Tibial artery (tissue), 4 donors: ENCODE results near the gene CTBS.

Experiments
- DNase-seq, 2 donors: peaks; one replicate each; pipeline ENCODE4 v3.0.0-alpha.2; 2019
- H3K27ac ChIP-seq, 2 donors: fragments of 200-600 bp; sonication (generic) in 1 of 2; 1 replicate in 1 of 2; 2 replicates in 1 of 2; pipeline ENCODE4 v1.5.1; 2018 to 2019; ENCODE audit warnings: mild to moderate bottlenecking in 1 of 2
- H3K27me3 ChIP-seq, 2 donors: fragments of 200-600 bp; sonication (generic) in 1 of 2; one replicate each; pipeline versions ENCODE4 v1.5.1 to v1.6.0; 2016 to 2019
- H3K36me3 ChIP-seq, 3 donors: fragments of 200-600 bp; sonication (generic) in 2 of 3; one replicate each; pipeline ENCODE4 v1.5.1; 2016 to 2019; ENCODE audit warnings: mild to moderate bottlenecking in 2 of 3
- H3K4me1 ChIP-seq, 4 donors: fragments of 200-600 bp; sonication (generic) in 2 of 4; 1 replicate in 3 of 4; 2 replicates in 1 of 4; pipeline ENCODE4 v1.5.1; 2016 to 2019
- H3K4me3 ChIP-seq, 2 donors: fragments of 200-600 bp; sonication (generic) in 1 of 2; 1 replicate in 1 of 2; 2 replicates in 1 of 2; pipeline ENCODE4 v1.5.1; 2018 to 2019; ENCODE audit warnings: mild to moderate bottlenecking in 2 of 2
- H3K9me3 ChIP-seq, 3 donors: fragments of 200-600 bp; sonication (generic) in 1 of 3; one replicate each; pipeline ENCODE4 v1.5.1; 2016 to 2019
- intact Hi-C: fragments of 100-400 bp; cut with DNase I; formaldehyde crosslinking; loops from one replicate; pipeline ENCODE4 v1.15.0; 2023; ENCODE audit warnings: low total_unique reads
- TF ChIP-seq, protein P1 (sequence below), 2 experiments: fragments of 200-600 bp in 1 of 2; fragments of 450-650 bp in 1 of 2; IDR thresholded peaks; one replicate each; pipeline ENCODE4 v1.5.1; 2017 to 2019; ENCODE audit warnings: antibody characterized with exemption in 2 of 2, mild to moderate bottlenecking in 1 of 2, moderate library complexity in 1 of 2

The CTBS gene

DNA sequence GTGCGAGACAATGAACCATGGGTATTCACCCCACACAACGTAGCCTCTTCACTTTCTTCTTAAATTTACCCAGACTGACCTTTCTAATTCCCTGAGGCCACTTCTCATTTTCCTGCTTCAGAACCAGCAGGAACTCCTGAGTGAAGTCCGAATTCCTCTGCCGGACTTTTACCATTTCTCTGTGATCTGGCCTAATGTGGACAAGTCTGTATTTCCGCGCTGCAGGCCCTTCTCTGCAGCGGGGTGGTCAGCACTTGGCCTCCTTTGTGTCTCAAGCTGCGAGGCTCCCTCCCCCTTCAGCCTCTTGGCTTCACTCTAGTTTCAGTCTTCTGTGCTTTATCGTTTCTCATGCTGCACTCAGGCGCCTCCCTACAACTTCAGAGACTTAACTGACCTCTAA lies 9.4 kb upstream of the CTBS start:
- no peak for DNase-seq
- TF ChIP-seq, protein P1, sequence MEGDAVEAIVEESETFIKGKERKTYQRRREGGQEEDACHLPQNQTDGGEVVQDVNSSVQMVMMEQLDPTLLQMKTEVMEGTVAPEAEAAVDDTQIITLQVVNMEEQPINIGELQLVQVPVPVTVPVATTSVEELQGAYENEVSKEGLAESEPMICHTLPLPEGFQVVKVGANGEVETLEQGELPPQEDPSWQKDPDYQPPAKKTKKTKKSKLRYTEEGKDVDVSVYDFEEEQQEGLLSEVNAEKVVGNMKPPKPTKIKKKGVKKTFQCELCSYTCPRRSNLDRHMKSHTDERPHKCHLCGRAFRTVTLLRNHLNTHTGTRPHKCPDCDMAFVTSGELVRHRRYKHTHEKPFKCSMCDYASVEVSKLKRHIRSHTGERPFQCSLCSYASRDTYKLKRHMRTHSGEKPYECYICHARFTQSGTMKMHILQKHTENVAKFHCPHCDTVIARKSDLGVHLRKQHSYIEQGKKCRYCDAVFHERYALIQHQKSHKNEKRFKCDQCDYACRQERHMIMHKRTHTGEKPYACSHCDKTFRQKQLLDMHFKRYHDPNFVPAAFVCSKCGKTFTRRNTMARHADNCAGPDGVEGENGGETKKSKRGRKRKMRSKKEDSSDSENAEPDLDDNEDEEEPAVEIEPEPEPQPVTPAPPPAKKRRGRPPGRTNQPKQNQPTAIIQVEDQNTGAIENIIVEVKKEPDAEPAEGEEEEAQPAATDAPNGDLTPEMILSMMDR (IDR thresholded peaks at IDR 0.05), result no peak
- intact Hi-C loops, result no loop called here
- Histone ChIP-seq H3K27ac (no peak overlapping the region), H3K27me3 (no peaks in the 10 kb centered on the region), H3K4me1 (no peaks in the 10 kb centered on the region), H3K4me3 (no peak overlapping the region), H3K9me3 (no peaks in the 10 kb centered on the region), H3K36me3 (no peaks in the 10 kb centered on the region)

DNA sequence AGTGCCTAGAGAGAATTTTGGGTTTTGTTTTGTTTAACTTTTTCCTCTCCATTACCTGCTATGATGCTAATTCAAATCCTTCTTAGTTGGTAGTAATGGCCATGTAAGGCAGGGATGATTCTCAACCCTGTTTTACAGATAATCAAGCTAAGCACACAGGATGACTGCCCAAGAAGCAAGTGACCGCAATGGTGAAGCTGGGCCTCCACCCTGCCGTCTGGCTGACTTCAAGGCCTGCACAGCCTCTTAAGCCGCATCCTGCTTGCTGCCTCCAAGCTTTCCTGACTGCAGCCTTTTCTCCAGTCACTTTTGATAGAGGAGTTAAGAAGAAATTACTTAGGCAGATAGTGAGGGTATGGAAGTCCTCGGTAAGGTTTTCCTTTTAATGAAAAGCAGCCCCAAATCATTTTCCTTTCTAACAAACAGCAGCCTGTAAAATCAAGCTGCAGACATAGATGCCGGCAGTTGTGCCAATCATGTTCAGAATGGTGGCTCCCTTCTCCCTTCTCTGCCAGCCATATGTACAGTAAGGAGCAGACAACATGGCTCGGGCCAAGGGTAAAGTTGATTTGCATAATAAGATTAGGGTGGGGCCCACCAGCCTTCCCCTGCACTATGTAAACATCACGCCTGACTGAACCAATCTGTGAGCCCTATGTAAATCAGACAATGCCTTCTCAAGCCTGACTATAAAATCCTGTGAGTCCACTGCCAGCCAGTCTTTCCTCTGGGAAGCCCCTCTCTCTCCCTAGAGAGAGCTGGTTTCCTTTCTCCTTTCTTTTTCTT lies 8.8 kb upstream of the CTBS start:
- TF ChIP-seq, protein P1 (IDR thresholded peaks at IDR 0.05), result no peak
- H3K27ac ChIP-seq, result no peak overlapping the region
- intact Hi-C loops, result no loop called here
- no peaks in the 10 kb centered on the region for H3K27me3 ChIP-seq
- H3K4me3 ChIP-seq, result no peak overlapping the region
- H3K36me3 ChIP-seq, result no peaks in the 10 kb centered on the region
- H3K4me1 ChIP-seq, result no peaks in the 10 kb centered on the region
- H3K9me3 ChIP-seq, result no peaks in the 10 kb centered on the region
- DNase-seq, result no peak

DNA sequence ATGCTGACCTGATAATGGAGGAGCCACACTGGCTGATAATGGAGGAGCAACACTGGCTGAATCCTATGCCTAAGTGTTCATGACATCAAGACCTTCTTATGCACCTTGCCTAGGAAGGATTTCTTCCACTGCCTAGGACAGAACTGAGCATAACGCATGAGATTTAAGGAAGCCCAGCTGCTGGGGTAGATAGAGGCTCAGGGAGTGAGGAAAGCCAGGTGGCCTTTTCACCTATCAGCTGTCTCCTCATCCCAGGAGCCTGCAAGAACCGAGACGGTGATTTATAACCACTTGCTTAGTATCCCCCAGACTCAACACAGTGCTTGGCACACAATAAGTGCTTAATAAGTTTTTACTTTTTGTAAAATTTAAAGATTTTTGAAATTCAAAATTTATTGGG lies 7.4 kb upstream of the CTBS start:
- Histone ChIP-seq H3K36me3 (no peaks in the 10 kb centered on the region), H3K27ac (no peak overlapping the region), H3K4me3 (no peak overlapping the region), H3K9me3 (no peaks in the 10 kb centered on the region), H3K27me3 (no peaks in the 10 kb centered on the region), H3K4me1 (no peaks in the 10 kb centered on the region)
- DNase-seq, result no peak
- TF ChIP-seq, protein P1 (IDR thresholded peaks at IDR 0.05), result no peak
- intact Hi-C loops, result no loop called here

DNA sequence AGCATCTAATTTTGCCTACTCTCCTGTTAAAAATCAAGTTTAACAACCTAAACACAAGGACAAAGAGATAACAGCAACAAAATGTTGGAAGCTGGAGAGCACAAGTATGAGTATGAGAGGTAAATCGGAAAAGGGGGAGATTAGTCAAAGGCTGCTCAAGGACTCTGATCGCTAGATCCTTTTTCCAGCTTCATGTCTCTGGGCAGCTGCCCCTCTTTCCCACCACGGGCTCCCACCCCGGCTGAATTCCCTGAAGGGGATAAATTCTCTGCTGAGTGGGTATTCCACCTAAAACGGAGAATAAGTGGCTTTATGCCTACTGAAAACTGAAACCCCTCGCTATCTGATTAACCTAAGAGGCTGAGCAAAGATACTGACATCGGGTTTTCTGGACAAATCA lies 696 bp upstream of the CTBS start:
- intact Hi-C loops, result loop anchor here (5.0 kb wide), 2 partner anchors 68 to 117 kb away; partner anchors contain the start of genes GNG5, SPATA1 and SSX2IP
- H3K27me3 ChIP-seq, result no peaks in the 10 kb centered on the region
- DNase-seq, result no peak
- no peaks in the 10 kb centered on the region for H3K9me3 ChIP-seq
- TF ChIP-seq, protein P1 (IDR thresholded peaks at IDR 0.05), result no peak
- H3K4me3 ChIP-seq, result peak overlapping the region; percentile 74 to 77
- no peaks in the 10 kb centered on the region for H3K36me3 ChIP-seq
- H3K27ac ChIP-seq, result peak overlapping the region; percentile 98 to 99
- peaks cover 0 to 29% (median 9%) of the 10 kb centered on the region in 4 donors for H3K4me1 ChIP-seq

DNA sequence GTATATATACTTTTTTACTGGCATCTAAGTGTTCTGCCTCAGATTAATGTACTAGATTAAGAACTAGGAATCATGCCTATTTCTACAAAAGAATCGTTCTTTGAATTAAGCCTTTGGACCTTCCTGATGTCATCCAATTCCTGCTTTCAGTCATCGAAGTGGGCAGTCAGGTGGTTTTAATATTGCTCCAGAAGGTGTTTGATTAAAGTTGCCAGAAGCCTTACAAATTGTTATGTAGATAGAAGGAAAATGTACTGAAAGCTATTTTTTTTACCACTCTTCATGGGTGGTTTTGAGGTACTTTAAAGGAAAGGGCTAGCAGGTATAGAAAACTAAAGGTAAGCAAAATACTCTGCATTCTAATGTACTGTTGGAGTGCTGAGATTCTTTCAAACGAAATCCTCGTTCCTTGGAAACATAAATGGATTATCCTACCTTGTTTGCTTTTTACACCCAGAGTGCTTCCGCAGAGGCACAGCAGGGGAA lies 716 bp downstream of the CTBS start:
- Histone ChIP-seq H3K4me1 (peaks cover 0 to 29% (median 9%) of the 10 kb centered on the region in 4 donors), H3K27me3 (no peaks in the 10 kb centered on the region), H3K4me3 (peak overlapping the region; percentile 74 to 77), H3K27ac (peak overlapping the region; percentile 98 to 99), H3K36me3 (peaks cover 0 to 10% (median 7%) of the 10 kb centered on the region in 3 donors), H3K9me3 (no peaks in the 10 kb centered on the region)
- TF ChIP-seq, protein P1 (IDR thresholded peaks at IDR 0.05), result no peak
- intact Hi-C loops, result loop anchor here (5.0 kb wide), 2 partner anchors 66 to 119 kb away; partner anchors contain the start of genes GNG5, SPATA1 and SSX2IP
- no peak for DNase-seq
